HepG2 (cell line): ENCODE measurements around the gene STIP1. TPM values are rescaled to one million over a fixed set of nuclear protein-coding genes. Genes with fewer than 3 reads are reported as not detected.
A peak's percentile ranks its signal among the peaks of the same experiment; 100 is the strongest.

Experiments used
- AHR ChIP-seq: IDR thresholded peaks from 2 replicates; pipeline ENCODE4 v1.6.1; 2018; ENCODE audit warnings: missing genetic modification reagents, missing compliant biosample characterization
- ATAD3A ChIP-seq: sonication (generic); formaldehyde crosslinking; IDR thresholded peaks from 2 replicates; pipeline ENCODE4 v1.4.0; 2020; ENCODE audit warnings: missing genetic modification reagents
- ELF3 ChIP-seq: IDR thresholded peaks from 2 replicates; pipeline ENCODE4 v1.6.1; 2016; ENCODE audit warnings: missing genetic modification reagents, missing compliant biosample characterization
- HIVEP1 ChIP-seq: sonication (generic); formaldehyde crosslinking; IDR thresholded peaks from 2 replicates; pipeline ENCODE4 v1.4.0; 2020; ENCODE audit warnings: mild to moderate bottlenecking, missing genetic modification reagents
- HMG20A ChIP-seq: IDR thresholded peaks from 2 replicates; pipeline ENCODE4 v1.6.1; 2016; ENCODE audit warnings: borderline replicate concordance
- NCOR1 ChIP-seq: fragments of 200-600 bp; sonication (generic); IDR thresholded peaks from 2 replicates; pipeline ENCODE4 v1.7.0; 2017; ENCODE audit warnings: antibody characterized with exemption, low read length, borderline replicate concordance
- NR1H2 ChIP-seq: sonication (generic); formaldehyde crosslinking; IDR thresholded peaks from 2 replicates; pipeline ENCODE4 v1.8.1; 2022; ENCODE audit warnings: low read depth, missing genetic modification reagents, borderline replicate concordance
- SNAPC2 ChIP-seq: sonication (generic); formaldehyde crosslinking; IDR thresholded peaks from 2 replicates; pipeline ENCODE4 v1.8.1; 2022; ENCODE audit warnings: mild to moderate bottlenecking, missing genetic modification reagents
- YEATS2 ChIP-seq: sonication (generic); formaldehyde crosslinking; IDR thresholded peaks from 2 replicates; pipeline ENCODE4 v1.4.0; 2020; ENCODE audit warnings: missing genetic modification reagents, borderline replicate concordance
- ZFP90 ChIP-seq: sonication (generic); formaldehyde crosslinking; IDR thresholded peaks from 2 replicates; pipeline ENCODE4 v1.8.0; 2022; ENCODE audit warnings: missing genetic modification reagents, mild to moderate bottlenecking, inconsistent platforms, borderline replicate concordance
- ZNF333 ChIP-seq: sonication (generic); formaldehyde crosslinking; IDR thresholded peaks from 2 replicates; pipeline ENCODE4 v1.4.0; 2020; ENCODE audit warnings: mild to moderate bottlenecking, missing genetic modification reagents, borderline replicate concordance
- ZNF749 ChIP-seq: sonication (generic); formaldehyde crosslinking; IDR thresholded peaks from 2 replicates; pipeline ENCODE4 v1.8.0; 2022; ENCODE audit warnings: mild to moderate bottlenecking, missing genetic modification reagents, moderate library complexity, borderline replicate concordance
- ZNF782 ChIP-seq: sonication (generic); formaldehyde crosslinking; IDR thresholded peaks from 2 replicates; pipeline ENCODE4 v1.4.0; 2020; ENCODE audit warnings: missing genetic modification reagents, mild to moderate bottlenecking, borderline replicate concordance
- polyA plus RNA-seq, 8 experiments: library from polyadenylated mRNA; depleted of rRNA in 3 of 8; stranded (reverse) in 7 of 8; unstranded in 1 of 8; fragments of >200 nt; fragmentation: Illumina TruSeq in 4 of 8; extraction: Trizol in 4 of 8; gene quantifications; 2 replicates each; pipeline versions ENCODE4 v1.2.1 to v1.2.3, GENCODE V29; 2011 to 2016; ENCODE audit warnings: low read depth in 4 of 8, missing spikeins in 1 of 8, mixed read lengths in 1 of 8; ENCODE audit not compliant: insufficient read depth in 1 of 8
- total RNA-seq, 5 experiments: library from RNA; depleted of rRNA; stranded (reverse); fragments of >200 nt; fragmentation: Illumina TruSeq; extraction: Trizol; gene quantifications; 2 replicates each; pipeline ENCODE4 v1.2.3, GENCODE V29; 2016; ENCODE audit warnings: low read depth in 1 of 5
- TF ChIP-seq, protein P1 (sequence below): sonication (generic); formaldehyde crosslinking; IDR thresholded peaks from one replicate; pipeline ENCODE4 v1.5.1; 2020; ENCODE audit warnings: mild to moderate bottlenecking, missing genetic modification reagents; ENCODE audit errors: not compliant biosample characterization
- TF ChIP-seq, protein P2 (sequence below): sonication (generic); formaldehyde crosslinking; IDR thresholded peaks from 2 replicates; pipeline ENCODE4 v1.5.0; 2020; ENCODE audit warnings: mild to moderate bottlenecking, missing genetic modification reagents, borderline replicate concordance
- TF ChIP-seq, protein P3 (sequence below): sonication (generic); formaldehyde crosslinking; IDR thresholded peaks from 2 replicates; pipeline ENCODE4 v1.5.1; 2020; ENCODE audit warnings: missing genetic modification reagents, mild to moderate bottlenecking, borderline replicate concordance

STIP1 gene
- total and polyA plus RNA-seq, 2 of the 13 experiments (the other 11 are each of a cell fraction or from before 2014, with no cell fraction given) = 81.1 to 217 TPM

DNA sequence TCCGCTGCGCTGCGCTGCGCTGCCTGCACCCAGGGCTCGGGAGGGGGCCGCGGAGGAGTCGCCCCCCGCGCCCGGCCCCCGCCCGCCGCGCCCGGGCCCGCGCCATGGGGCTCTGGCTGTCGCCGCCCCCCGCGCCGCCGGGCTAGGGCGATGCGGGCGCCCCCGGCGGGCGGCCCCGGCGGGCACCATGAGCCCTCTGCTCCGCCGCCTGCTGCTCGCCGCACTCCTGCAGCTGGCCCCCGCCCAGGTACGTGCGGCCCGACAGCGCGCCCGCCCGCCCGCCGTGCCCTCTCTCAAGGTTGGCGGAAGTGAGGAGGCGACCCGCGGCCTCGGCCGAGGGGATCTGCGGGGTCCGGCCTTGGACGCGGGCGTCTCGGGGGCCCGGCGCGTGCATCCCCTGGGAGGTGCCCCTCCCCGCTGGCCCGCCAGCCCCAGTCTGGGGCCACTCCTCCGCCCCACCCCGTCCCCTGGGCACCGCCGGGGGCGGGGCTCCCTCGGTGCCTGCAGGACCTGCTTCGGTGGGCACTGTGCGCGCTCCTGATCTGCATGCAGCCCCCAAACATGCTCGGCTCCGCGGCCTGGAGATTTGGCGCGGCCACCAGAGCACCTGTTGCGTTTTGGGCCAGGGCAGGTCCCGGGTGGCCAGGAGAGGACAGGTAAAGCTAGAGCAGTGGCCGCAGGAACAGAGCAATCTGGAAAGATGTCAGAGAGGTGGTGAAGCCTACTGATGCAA, 48.8 kb downstream of the STIP1 start (continued):
- TF ChIP-seq, protein P1, sequence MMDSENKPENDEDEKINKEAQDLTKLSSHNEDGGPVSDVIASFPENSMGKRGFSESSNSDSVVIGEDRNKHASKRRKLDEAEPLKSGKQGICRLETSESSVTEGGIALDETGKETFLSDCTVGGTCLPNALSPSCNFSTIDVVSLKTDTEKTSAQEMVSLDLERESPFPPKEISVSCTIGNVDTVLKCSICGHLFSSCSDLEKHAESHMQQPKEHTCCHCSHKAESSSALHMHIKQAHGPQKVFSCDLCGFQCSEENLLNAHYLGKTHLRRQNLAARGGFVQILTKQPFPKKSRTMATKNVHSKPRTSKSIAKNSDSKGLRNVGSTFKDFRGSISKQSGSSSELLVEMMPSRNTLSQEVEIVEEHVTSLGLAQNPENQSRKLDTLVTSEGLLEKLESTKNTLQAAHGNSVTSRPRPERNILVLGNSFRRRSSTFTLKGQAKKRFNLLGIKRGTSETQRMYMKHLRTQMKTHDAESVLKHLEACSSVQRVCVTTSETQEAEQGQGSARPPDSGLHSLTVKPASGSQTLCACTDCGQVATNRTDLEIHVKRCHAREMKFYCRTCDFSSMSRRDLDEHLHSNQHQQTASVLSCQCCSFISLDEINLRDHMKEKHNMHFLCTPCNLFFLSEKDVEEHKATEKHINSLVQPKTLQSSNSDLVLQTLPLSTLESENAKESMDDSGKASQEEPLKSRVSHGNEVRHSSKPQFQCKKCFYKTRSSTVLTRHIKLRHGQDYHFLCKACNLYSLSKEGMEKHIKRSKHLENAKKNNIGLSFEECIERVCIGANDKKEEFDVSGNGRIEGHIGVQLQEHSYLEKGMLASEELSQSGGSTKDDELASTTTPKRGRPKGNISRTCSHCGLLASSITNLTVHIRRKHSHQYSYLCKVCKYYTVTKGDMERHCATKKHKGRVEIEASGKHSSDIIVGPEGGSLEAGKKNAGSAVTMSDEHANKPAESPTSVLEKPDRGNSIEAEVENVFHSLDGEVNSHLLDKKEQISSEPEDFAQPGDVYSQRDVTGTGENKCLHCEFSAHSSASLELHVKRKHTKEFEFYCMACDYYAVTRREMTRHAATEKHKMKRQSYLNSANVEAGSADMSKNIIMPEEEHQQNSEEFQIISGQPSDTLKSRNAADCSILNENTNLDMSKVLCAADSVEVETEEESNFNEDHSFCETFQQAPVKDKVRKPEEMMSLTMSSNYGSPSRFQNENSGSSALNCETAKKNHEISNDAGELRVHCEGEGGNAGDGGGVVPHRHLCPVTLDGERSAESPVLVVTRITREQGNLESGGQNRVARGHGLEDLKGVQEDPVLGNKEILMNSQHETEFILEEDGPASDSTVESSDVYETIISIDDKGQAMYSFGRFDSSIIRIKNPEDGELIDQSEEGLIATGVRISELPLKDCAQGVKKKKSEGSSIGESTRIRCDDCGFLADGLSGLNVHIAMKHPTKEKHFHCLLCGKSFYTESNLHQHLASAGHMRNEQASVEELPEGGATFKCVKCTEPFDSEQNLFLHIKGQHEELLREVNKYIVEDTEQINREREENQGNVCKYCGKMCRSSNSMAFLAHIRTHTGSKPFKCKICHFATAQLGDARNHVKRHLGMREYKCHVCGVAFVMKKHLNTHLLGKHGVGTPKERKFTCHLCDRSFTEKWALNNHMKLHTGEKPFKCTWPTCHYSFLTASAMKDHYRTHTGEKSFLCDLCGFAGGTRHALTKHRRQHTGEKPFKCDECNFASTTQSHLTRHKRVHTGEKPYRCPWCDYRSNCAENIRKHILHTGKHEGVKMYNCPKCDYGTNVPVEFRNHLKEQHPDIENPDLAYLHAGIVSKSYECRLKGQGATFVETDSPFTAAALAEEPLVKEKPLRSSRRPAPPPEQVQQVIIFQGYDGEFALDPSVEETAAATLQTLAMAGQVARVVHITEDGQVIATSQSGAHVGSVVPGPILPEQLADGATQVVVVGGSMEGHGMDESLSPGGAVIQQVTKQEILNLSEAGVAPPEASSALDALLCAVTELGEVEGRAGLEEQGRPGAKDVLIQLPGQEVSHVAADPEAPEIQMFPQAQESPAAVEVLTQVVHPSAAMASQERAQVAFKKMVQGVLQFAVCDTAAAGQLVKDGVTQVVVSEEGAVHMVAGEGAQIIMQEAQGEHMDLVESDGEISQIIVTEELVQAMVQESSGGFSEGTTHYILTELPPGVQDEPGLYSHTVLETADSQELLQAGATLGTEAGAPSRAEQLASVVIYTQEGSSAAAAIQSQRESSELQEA (CRISPR knock-in tag) = no peak
- TF ChIP-seq, protein P2, sequence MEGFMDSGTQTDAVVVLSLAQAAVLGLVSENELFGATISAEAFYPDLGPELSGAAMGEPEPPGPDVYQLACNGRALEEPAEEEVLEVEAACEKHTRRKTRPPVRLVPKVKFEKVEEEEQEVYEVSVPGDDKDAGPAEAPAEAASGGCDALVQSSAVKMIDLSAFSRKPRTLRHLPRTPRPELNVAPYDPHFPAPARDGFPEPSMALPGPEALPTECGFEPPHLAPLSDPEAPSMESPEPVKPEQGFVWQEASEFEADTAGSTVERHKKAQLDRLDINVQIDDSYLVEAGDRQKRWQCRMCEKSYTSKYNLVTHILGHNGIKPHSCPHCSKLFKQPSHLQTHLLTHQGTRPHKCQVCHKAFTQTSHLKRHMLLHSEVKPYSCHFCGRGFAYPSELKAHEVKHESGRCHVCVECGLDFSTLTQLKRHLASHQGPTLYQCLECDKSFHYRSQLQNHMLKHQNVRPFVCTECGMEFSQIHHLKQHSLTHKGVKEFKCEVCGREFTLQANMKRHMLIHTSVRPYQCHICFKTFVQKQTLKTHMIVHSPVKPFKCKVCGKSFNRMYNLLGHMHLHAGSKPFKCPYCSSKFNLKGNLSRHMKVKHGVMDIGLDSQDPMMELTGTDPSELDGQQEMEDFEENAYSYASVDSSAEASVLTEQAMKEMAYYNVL = peak; percentile 54; the same call in 1 of the 2 replicates
- TF ChIP-seq ZNF782 (CRISPR knock-in tag) (no peak), ATAD3A (CRISPR knock-in tag) (no peak), AHR (CRISPR knock-in tag) (0 out of 2 replicates have a peak, but pooled peaks have one; percentile 59), YEATS2 (CRISPR knock-in tag) (no peak), ZFP90 (no peak), HIVEP1 (CRISPR knock-in tag) (peak; percentile 45; the same call in 1 of the 2 replicates), HMG20A (CRISPR knock-in tag) (no peak), NR1H2 (CRISPR knock-in tag) (no peak), ZNF749 (CRISPR knock-in tag) (no peak), SNAPC2 (CRISPR knock-in tag) (0 out of 2 replicates have a peak, but pooled peaks have one; percentile 49), NCOR1 (no peak), ZNF333 (CRISPR knock-in tag) (0 out of 2 replicates have a peak, but pooled peaks have one; percentile 20), ELF3 (CRISPR knock-in tag) (peak; percentile 82)
- TF ChIP-seq, protein P3, sequence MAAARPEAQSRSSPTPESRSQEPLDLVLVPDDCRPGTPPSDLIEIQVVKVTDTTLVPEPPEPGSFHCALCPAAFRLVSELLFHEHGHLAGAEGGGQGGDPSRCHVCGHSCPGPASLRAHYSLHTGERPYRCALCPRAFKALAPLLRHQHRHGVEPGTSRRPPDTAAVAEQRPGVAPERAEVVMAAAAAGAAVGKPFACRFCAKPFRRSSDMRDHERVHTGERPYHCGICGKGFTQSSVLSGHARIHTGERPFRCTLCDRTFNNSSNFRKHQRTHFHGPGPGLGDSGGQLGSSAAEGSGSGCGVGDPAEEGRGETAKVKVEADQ (CRISPR knock-in tag) = no peak
